Measurements from ENCODE around the gene SLC17A7. TPM values are rescaled to one million over a fixed set of nuclear protein-coding genes. Genes with fewer than 3 reads are reported as not detected.

Gene SLC17A7
- total and polyA plus RNA-seq, 9 of the 15 experiments (the other 6 are each of a cell fraction or from before 2014, with no cell fraction given), result 1.1 to 15.7 (median 2.4) TPM

- no peak for TF ChIP-seq E2F1 (CRISPR knock-in tag; IDR thresholded peaks at IDR 0.05)
- no peak for TF ChIP-seq ZFP1 (CRISPR knock-in tag; IDR thresholded peaks at IDR 0.05)
- TF ChIP-seq ZNF316 (IDR thresholded peaks at IDR 0.05), result no peak
- TF ChIP-seq MCM3 (IDR thresholded peaks at IDR 0.05), result no peak
- TF ChIP-seq ESRRB (CRISPR knock-in tag; IDR thresholded peaks at IDR 0.05; ENCODE audit: borderline replicate concordance), result no peak
- TF ChIP-seq NFRKB (IDR thresholded peaks at IDR 0.05; ENCODE audit: low read depth), result no peak
- peak; percentile 81; the same call in 1 of the 2 replicates for TF ChIP-seq CTBP1 (IDR thresholded peaks at IDR 0.05; ENCODE audit: borderline replicate concordance)
- no peak for TF ChIP-seq ZNF140 (CRISPR knock-in tag; IDR thresholded peaks at IDR 0.05)
- TF ChIP-seq MXD1 (CRISPR knock-in tag; IDR thresholded peaks at IDR 0.05; ENCODE audit: borderline replicate concordance, poor library complexity, severe bottlenecking), result no peak
- no peak for TF ChIP-seq NELFE (IDR thresholded peaks at IDR 0.05; ENCODE audit: insufficient read depth, insufficient read length)
- TF ChIP-seq ZNF165 (CRISPR knock-in tag; IDR thresholded peaks at IDR 0.05; ENCODE audit: borderline replicate concordance), result no peak
- TF ChIP-seq GTF2E2 (tag; IDR thresholded peaks at IDR 0.05), result no peak
- peak; percentile 45; the same call in 1 of the 2 replicates for TF ChIP-seq MTA3 (IDR thresholded peaks at IDR 0.05; ENCODE audit: borderline replicate concordance)
- TF ChIP-seq KDM1A (IDR thresholded peaks at IDR 0.05), result no peak
- TF ChIP-seq ZBTB49 (CRISPR knock-in tag; IDR thresholded peaks at IDR 0.05; ENCODE audit: borderline replicate concordance), result 0 out of 2 replicates have a peak, but pooled peaks have one; percentile 38
- no peak for TF ChIP-seq ZNF408 (CRISPR knock-in tag; IDR thresholded peaks at IDR 0.05; ENCODE audit: low read depth)
- no peak for TF ChIP-seq SLC30A9 (CRISPR knock-in tag; IDR thresholded peaks at IDR 0.05)
- TF ChIP-seq ATF4 (CRISPR knock-in tag; IDR thresholded peaks at IDR 0.05), result no peak
- TF ChIP-seq ZNF518B (CRISPR knock-in tag; IDR thresholded peaks at IDR 0.05), result no peak
- TF ChIP-seq BRD9 (IDR thresholded peaks at IDR 0.05; ENCODE audit: low read depth, partially characterized antibody), result peak; percentile 36
Measured at GRCh38 chr19:49391581-49392399, 49.5 kb downstream of the SLC17A7 start (continued).
